Karpas-422 (cell line): ENCODE data around the gene RUSC1. TPM values are rescaled to one million over a fixed set of nuclear protein-coding genes. Genes with fewer than 3 reads are reported as not detected.

Experiments
- DNase-seq: peaks from one replicate; pipeline ENCODE4 v3.0.0-alpha.2; 2015
- H2AFZ ChIP-seq: fragments of 200-600 bp; sonication (generic); 2 replicates; pipeline ENCODE4 v1.6.1; 2014; ENCODE audit warnings: antibody characterized with exemption, low read length, mixed read lengths
- H3K27ac ChIP-seq: fragments of 200-600 bp; sonication (generic); 2 replicates; pipeline ENCODE4 v1.5.1; 2014; ENCODE audit warnings: mild to moderate bottlenecking, low read length, moderate library complexity
- H3K27me3 ChIP-seq: fragments of 200-600 bp; sonication (generic); 2 replicates; pipeline ENCODE4 v1.6.1; 2014; ENCODE audit warnings: low read length, mixed read lengths
- H3K36me3 ChIP-seq: fragments of 200-600 bp; sonication (generic); 2 replicates; pipeline ENCODE4 v1.6.1; 2014; ENCODE audit warnings: low read length, mixed read lengths; ENCODE audit not compliant: insufficient read depth
- H3K4me1 ChIP-seq: fragments of 200-600 bp; sonication (generic); 2 replicates; pipeline ENCODE4 v1.6.1; 2014; ENCODE audit warnings: mild to moderate bottlenecking, low read length, mixed read lengths
- H3K4me2 ChIP-seq: fragments of 200-600 bp; sonication (generic); 2 replicates; pipeline ENCODE4 v1.6.1; 2014; ENCODE audit warnings: low read length, low read depth, mild to moderate bottlenecking; ENCODE audit not compliant: poor library complexity, severe bottlenecking
- H3K4me3 ChIP-seq: fragments of 200-600 bp; sonication (generic); 2 replicates; pipeline ENCODE4 v1.5.1; 2014; ENCODE audit warnings: mild to moderate bottlenecking, antibody characterized with exemption, low read length, mixed read lengths
- H3K79me2 ChIP-seq: fragments of 200-600 bp; sonication (generic); 2 replicates; pipeline ENCODE4 v1.6.1; 2014; ENCODE audit warnings: mild to moderate bottlenecking, low read length, mixed read lengths
- H3K9ac ChIP-seq: fragments of 200-600 bp; sonication (generic); 2 replicates; pipeline ENCODE4 v1.6.0; 2014; ENCODE audit warnings: low read length
- H3K9me2 ChIP-seq: fragments of 200-600 bp; sonication (generic), shearing (Covaris generic); replicated peaks from 2 replicates; pipeline ENCODE4 v1.6.0; 2014; ENCODE audit warnings: mild to moderate bottlenecking, low read length, moderate library complexity; ENCODE audit not compliant: insufficient read depth
- H3K9me3 ChIP-seq: fragments of 300-700, 200-600 bp; sonication (generic); 2 replicates; pipeline ENCODE4 v1.6.1; 2014; ENCODE audit warnings: low read length, mixed read lengths
- H4K20me1 ChIP-seq: fragments of 200-600 bp; sonication (generic); 2 replicates; pipeline ENCODE4 v1.6.1; 2014; ENCODE audit warnings: mild to moderate bottlenecking, antibody characterized with exemption, low read length, low read depth; ENCODE audit not compliant: insufficient read depth
- total RNA-seq: library from RNA; depleted of rRNA; stranded (reverse); fragments of >200 nt; shearing (Covaris generic); gene quantifications from 2 replicates; pipeline ENCODE4 v1.2.3, GENCODE V29; 2014; ENCODE audit warnings: low replicate concordance

The RUSC1 gene
- total RNA-seq, 1 experiment from 2014 or later, result 9.2 TPM

DNA sequence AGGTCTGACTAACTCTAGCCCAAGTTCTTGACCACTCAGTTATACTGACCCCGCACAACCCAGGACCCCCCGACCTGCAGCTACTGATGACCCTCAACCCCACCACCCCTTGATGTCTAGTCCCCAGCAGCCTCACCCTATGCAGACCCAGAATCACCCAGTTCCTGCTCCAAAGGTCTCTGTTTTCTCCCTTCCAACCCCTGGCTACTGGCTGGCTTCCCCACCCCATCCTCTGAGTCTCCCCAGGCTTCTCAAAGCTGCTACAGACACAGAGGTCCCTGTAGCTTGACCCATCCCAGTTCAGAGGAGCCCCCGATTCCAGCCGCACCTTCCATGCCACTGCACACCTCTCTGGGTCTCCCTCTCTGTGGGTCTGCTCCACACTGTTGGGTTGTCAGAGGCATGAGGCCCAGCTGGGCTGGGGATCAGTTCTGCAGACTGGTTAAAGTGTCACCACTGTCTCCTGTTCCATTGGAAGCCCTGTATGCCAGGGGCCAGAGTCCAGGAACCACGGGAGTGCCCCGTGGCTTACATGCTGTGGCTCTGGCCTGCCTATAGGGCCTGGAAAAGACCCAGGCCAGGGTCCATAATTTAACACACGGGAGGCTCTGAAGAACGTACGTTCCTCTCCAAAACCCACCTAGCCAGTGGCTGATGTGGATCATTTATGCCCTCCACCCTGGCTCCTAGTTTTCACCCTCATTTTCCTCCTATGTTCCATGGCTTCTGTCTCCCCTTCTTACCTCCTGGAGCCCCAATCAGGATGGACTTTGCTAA lies 20.0 kb upstream of the RUSC1 start:
- H3K36me3 ChIP-seq, result no peaks in the 10 kb centered on the region
- H3K4me2 ChIP-seq, result no peak overlapping the region
- no peaks in the 10 kb centered on the region for H3K27me3 ChIP-seq
- no peak overlapping the region for H3K4me3 ChIP-seq
- no peaks in the 10 kb centered on the region for H3K9me3 ChIP-seq
- no peak for DNase-seq
- H3K27ac ChIP-seq, result no peak overlapping the region
- no peak overlapping the region for H2AFZ ChIP-seq
- no peaks in the 10 kb centered on the region for H4K20me1 ChIP-seq
- no peaks in the 10 kb centered on the region for H3K9me2 ChIP-seq
- no peaks in the 10 kb centered on the region for H3K79me2 ChIP-seq
- H3K4me1 ChIP-seq, result peaks cover 2% of the 10 kb centered on the region; the same call in 1 of the 2 replicates
- no peak overlapping the region for H3K9ac ChIP-seq

- Histone ChIP-seq H3K4me2 (no peak within 1 kb of the TSS), H3K79me2 (no peaks in the 10 kb centered on the region)
Observed at GRCh38 chr1:155301342-155301841, 19.3 kb upstream of the RUSC1 start, which contains the start of gene PKLR. TSS of gene PKLR (minus strand) at chr1:155301438. CDS start at chr1:155301395, 43 bp downstream.

DNA sequence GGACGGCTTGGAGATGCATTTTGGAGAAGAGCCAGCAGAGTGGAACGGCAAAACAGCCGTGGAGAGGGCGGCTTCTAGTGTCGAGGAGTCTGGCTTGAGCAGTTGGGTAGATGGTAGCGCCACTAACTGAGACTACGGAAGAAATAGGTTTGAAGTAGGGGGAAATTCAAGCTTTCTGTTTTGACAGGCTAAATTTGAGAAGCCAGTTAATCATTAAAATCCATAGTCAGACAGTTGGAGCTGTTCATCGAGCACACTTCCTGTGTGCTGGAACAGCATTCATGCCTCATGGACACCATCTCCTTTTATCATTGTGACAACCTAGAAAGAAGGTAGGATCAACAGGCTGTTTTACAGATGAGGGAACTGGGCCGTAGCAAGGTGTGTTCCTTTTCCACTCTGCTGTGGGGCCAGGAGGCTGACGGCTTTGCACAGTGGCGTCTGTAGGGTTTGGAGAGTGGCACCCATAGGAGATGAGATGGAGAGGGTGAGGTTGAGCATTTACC lies 16.1 kb upstream of the RUSC1 start:
- H3K27ac ChIP-seq, result no peak overlapping the region
- no peak overlapping the region for H3K4me2 ChIP-seq
- no peak for DNase-seq
- no peaks in the 10 kb centered on the region for H3K9me3 ChIP-seq
- H3K27me3 ChIP-seq, result no peaks in the 10 kb centered on the region
- no peak overlapping the region for H3K9ac ChIP-seq
- no peaks in the 10 kb centered on the region for H3K9me2 ChIP-seq
- H3K4me1 ChIP-seq, result peaks cover 10% of the 10 kb centered on the region
- peaks cover 9% of the 10 kb centered on the region for H3K79me2 ChIP-seq
- H3K4me3 ChIP-seq, result no peak overlapping the region
- H3K36me3 ChIP-seq, result no peaks in the 10 kb centered on the region
- H4K20me1 ChIP-seq, result no peaks in the 10 kb centered on the region
- H2AFZ ChIP-seq, result no peak overlapping the region

More at GRCh38 chr1:155301342-155301841, 19.3 kb upstream of the RUSC1 start, which contains the start of gene PKLR:
- no peaks in the 10 kb centered on the region for H3K27me3 ChIP-seq
- no peaks in the 10 kb centered on the region for H3K9me2 ChIP-seq
- no peak within 1 kb of the TSS for H3K27ac ChIP-seq
- H3K4me3 ChIP-seq, result no peak within 1 kb of the TSS
- no peaks in the 10 kb centered on the region for H4K20me1 ChIP-seq
- no peak within 1 kb of the TSS for H3K9ac ChIP-seq
- H2AFZ ChIP-seq, result no peak within 1 kb of the TSS
- H3K9me3 ChIP-seq, result no peaks in the 10 kb centered on the region
- H3K36me3 ChIP-seq, result no peaks in the 10 kb centered on the region
- no peak for DNase-seq
- H3K4me1 ChIP-seq, result peaks cover 2% of the 10 kb centered on the region; the same call in 1 of the 2 replicates

DNA sequence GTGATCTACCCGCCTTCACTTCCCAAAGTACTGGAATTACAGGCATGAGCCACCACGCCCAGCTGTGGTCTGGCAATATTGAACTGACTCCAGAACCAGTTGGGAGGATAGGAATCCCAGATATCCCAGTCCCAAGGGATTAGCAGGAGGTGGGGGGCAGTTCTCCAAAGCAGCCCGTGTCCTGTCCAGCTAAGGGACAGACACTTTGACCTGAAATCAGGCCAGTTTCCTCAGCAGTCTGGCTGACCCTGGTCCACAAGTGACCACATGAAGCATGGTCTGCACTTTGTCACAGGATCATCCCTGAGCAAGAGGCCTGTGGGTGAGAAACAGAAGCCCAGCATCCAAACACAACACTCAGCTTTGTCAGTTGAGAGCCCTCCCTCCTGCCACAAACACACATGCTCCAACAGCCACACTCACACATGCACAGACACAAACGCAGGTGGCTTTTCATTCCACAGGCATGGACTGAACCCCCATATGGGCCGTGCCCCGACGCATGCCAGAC lies 14.8 kb upstream of the RUSC1 start:
- H4K20me1 ChIP-seq, result no peaks in the 10 kb centered on the region
- peaks cover 23% of the 10 kb centered on the region for H3K79me2 ChIP-seq
- H3K27me3 ChIP-seq, result no peaks in the 10 kb centered on the region
- no peak overlapping the region for H3K27ac ChIP-seq
- H3K9me2 ChIP-seq, result no peaks in the 10 kb centered on the region
- no peak for DNase-seq
- H3K4me1 ChIP-seq, result peaks cover 23% of the 10 kb centered on the region
- peaks cover 10% of the 10 kb centered on the region for H3K36me3 ChIP-seq
- H3K9ac ChIP-seq, result no peak overlapping the region
- H2AFZ ChIP-seq, result no peak overlapping the region
- no peaks in the 10 kb centered on the region for H3K9me3 ChIP-seq
- no peak overlapping the region for H3K4me2 ChIP-seq
- H3K4me3 ChIP-seq, result no peak overlapping the region

DNA sequence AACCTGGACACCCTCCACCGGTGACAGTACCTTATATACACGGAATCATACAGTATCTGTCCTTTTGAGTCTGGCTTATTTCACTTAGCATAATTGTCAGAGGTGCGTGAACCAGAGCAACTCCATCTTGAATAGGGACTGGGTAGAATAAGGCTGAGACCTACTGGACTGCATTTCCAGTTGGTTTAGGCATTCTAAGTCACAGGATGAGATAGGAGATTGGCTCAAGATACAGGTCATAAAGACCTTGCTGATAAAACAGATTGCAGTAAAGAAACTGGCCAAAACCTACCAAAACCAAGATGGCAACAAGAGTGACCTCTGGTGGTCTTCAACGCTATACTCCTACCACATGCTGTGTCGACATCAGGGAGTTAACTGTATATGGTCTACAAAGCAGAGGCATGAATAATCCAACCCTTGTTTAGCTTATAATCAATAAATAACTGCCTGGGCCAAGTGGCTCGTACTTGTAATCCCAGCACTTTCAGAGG lies 13.4 kb upstream of the RUSC1 start:
- Histone ChIP-seq H3K9me3 (no peaks in the 10 kb centered on the region), H3K4me3 (no peak overlapping the region; the same call in 1 of the 2 replicates), H3K9me2 (no peaks in the 10 kb centered on the region), H3K9ac (peak overlapping the region; percentile 59), H2AFZ (no peak overlapping the region), H3K79me2 (peaks cover 34% of the 10 kb centered on the region), H3K4me1 (peaks cover 28% of the 10 kb centered on the region), H3K27ac (peak overlapping the region; percentile 92; the same call in 1 of the 2 replicates), H4K20me1 (no peaks in the 10 kb centered on the region), H3K4me2 (no peak overlapping the region), H3K27me3 (no peaks in the 10 kb centered on the region), H3K36me3 (peaks cover 15% of the 10 kb centered on the region)
- DNase-seq, result peak; percentile 82

- Histone ChIP-seq H2AFZ (no peak within 1 kb of the TSS), H3K79me2 (peaks cover 43% of the 10 kb centered on the region), H3K9me3 (no peaks in the 10 kb centered on the region), H3K36me3 (peaks cover 23% of the 10 kb centered on the region), H3K27ac (peak within 1 kb of the TSS; percentile 92), H3K4me1 (peaks cover 28% of the 10 kb centered on the region), H4K20me1 (no peaks in the 10 kb centered on the region), H3K9ac (peak within 1 kb of the TSS; percentile 85), H3K9me2 (no peaks in the 10 kb centered on the region), H3K27me3 (no peaks in the 10 kb centered on the region), H3K4me2 (peak within 1 kb of the TSS; percentile 69), H3K4me3 (peak within 1 kb of the TSS; percentile 72)
- peak; percentile 99 for DNase-seq
Observed at GRCh38 chr1:155308493-155309422, 11.9 kb upstream of the RUSC1 start, which contains the start of gene FDPS. TSS of gene FDPS (plus strand) at chr1:155308866. CDS start at chr1:155309790, 924 bp downstream.

DNA sequence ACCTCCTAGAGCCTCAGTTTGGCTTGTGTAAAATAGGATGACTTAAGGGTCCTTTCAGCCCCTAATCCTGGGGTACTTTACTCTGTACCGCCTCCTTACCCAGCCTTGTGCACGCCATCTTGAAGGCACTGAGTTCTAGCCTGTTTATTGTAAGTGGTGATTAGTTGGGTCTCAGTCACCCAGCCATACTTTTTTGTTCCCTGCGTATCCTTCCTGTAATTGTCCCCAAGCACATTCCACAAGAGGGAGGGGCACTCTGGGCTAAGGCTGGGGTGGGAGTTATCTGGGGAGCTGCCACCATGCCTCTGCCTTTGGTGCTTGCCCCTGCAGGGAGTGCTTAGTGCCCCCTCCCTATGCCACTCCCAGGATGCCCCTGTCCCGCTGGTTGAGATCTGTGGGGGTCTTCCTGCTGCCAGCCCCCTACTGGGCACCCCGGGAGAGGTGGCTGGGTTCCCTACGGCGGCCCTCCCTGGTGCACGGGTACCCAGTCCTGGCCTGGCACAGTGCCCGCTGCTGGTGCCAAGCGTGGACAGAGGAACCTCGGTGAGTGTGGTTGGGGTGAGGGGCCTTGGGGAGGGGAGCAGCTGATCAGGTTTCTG lies 11.2 kb upstream of the RUSC1 start:
- Histone ChIP-seq H3K79me2 (peaks cover 43% of the 10 kb centered on the region), H3K9me3 (no peaks in the 10 kb centered on the region), H3K4me3 (peak overlapping the region; percentile 72), H3K4me2 (peak overlapping the region; percentile 69), H3K36me3 (peaks cover 23% of the 10 kb centered on the region), H3K9ac (peak overlapping the region; percentile 85), H3K4me1 (peaks cover 28% of the 10 kb centered on the region), H2AFZ (no peak overlapping the region), H3K9me2 (no peaks in the 10 kb centered on the region), H3K27me3 (no peaks in the 10 kb centered on the region), H3K27ac (peak overlapping the region; percentile 92), H4K20me1 (no peaks in the 10 kb centered on the region)
- DNase-seq, result no peak
